LNCAP (cell line): ENCODE measurements around the gene RAB27A.

Experiments used
- CTCF ChIP-seq: fragments of 450-650 bp; IDR thresholded peaks from 2 replicates; pipeline ENCODE4 v1.5.1; 2017; ENCODE audit warnings: mild to moderate bottlenecking

RAB27A gene

GRCh38 chr15:55289746-55290527 lies at the start of gene RAB27A:
Gene RAB27A (minus strand): TSS chr15:55289813. CDS start chr15:55234934, 54,879 bp downstream.
- no peak for TF ChIP-seq CTCF

- TF ChIP-seq CTCF = no peak
These were observed 47.5 kb upstream of the RAB27A start for GRCh38 chr15:55337160-55337559.

GRCh38 chr15:55334997-55335396 lies 45.4 kb upstream of the RAB27A start:
- TF ChIP-seq CTCF = no peak

- TF ChIP-seq CTCF = no peak
These were observed 44.8 kb upstream of the RAB27A start for GRCh38 chr15:55334371-55334770.

DNA sequence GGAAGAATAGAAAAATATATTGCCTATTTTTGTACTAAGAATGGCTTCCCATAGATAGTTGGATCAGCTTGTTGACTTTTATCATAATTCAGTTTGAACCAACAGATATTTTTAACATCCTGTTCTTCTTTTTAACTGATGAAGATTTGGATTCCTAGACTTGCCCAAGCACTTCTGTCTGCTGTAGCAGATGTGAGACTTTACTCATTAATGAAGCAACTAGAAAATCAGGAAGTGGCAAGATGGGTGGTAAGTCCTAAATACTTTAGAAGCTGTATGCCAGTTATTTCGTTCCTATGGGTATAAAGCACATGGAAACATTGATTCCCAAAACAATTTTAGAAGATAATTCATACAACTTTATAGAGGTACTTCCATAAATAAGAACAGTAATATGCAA lies 37.8 kb upstream of the RAB27A start:
- TF ChIP-seq CTCF = no peak

- no peak for TF ChIP-seq CTCF
These were observed 32.9 kb upstream of the RAB27A start for GRCh38 chr15:55322467-55322866.

- TF ChIP-seq CTCF = no peak
These were observed 31.4 kb upstream of the RAB27A start for GRCh38 chr15:55320963-55321362.

DNA sequence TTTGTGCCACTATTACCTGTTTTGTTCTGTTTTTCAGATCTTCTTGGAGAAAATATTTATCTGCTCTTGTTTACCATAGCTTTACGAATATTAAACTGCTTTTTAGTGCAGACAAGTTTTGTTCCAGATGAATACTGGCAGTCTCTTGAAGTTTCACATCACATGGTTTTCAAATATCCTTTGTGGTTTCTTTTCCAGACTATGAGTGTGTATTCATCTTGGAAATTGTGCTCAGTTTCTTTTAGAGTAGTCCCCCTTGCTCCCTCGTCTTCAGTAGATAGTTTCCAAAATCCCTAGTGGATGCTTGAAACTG lies 30.6 kb upstream of the RAB27A start:
- no peak for TF ChIP-seq CTCF
